ENCODE results near the gene TLCD5. TPM values are rescaled to one million over a fixed set of nuclear protein-coding genes. Genes with fewer than 3 reads are reported as not detected.

Gene TLCD5
- total RNA-seq, 4 donors from 2014 or later, result 0.51 to 17.1 (median 6.4) TPM

- H3K4me1 ChIP-seq, result no peaks in the 10 kb centered on the region
- H3K36me3 ChIP-seq, result no peaks in the 10 kb centered on the region
- H3K9me3 ChIP-seq, result no peaks in the 10 kb centered on the region
- H3K27ac ChIP-seq, result no peak overlapping the region
- H3K4me3 ChIP-seq, result no peak overlapping the region
- no peak for DNase-seq
- H3K27me3 ChIP-seq, result no peaks in the 10 kb centered on the region
- intact Hi-C loops (cut with DNase I; ENCODE audit: low total_unique reads), result no loop called here
- TF ChIP-seq POLR2A (IDR thresholded peaks at IDR 0.05), result no peak
Observed at GRCh38 chr11:120284272-120284671, 40.8 kb upstream of the TLCD5 start.

DNA sequence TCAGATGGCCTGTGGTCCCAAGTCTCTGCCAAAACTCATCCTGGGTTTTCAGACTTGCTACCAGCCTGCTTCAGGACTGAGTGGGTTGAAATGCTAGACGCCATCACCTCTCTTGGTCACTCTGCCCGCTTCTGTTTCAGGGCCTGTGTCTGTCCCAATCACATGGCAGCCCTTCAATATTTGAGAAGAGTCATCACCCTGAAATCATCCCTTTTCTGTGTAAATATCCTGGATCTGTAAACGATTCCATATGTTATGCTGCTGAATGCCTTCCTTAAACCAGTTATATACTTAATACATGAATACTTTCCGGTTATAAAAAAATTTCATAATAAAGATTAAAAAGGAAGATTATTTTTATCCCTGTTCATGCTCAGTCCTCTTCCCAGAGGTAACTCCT lies 39.8 kb upstream of the TLCD5 start:
- intact Hi-C loops (cut with DNase I; ENCODE audit: low total_unique reads), result no loop called here

GRCh38 chr11:120288021-120288420 lies 37.1 kb upstream of the TLCD5 start:
- Histone ChIP-seq H3K4me3 (no peak overlapping the region), H3K27me3 (no peaks in the 10 kb centered on the region), H3K36me3 (no peaks in the 10 kb centered on the region), H3K27ac (no peak overlapping the region), H3K4me1 (no peaks in the 10 kb centered on the region), H3K9me3 (no peaks in the 10 kb centered on the region)
- TF ChIP-seq CTCF (IDR thresholded peaks at IDR 0.05) (no peak), POLR2A (IDR thresholded peaks at IDR 0.05) (no peak)
- intact Hi-C loops (cut with DNase I; ENCODE audit: low total_unique reads), result no loop called here
- DNase-seq, result no peak

More for the DNA sequence above, 39.8 kb upstream of the TLCD5 start:
- Histone ChIP-seq H3K36me3 (no peaks in the 10 kb centered on the region), H3K9me3 (no peaks in the 10 kb centered on the region), H3K27me3 (no peaks in the 10 kb centered on the region), H3K27ac (no peak overlapping the region), H3K4me1 (no peaks in the 10 kb centered on the region), H3K4me3 (no peak overlapping the region)
- no peak for TF ChIP-seq CTCF (IDR thresholded peaks at IDR 0.05)
- no peak for TF ChIP-seq POLR2A (IDR thresholded peaks at IDR 0.05)
- DNase-seq, result no peak

- Histone ChIP-seq H3K36me3 (no peaks in the 10 kb centered on the region), H3K27me3 (no peaks in the 10 kb centered on the region), H3K4me1 (no peaks in the 10 kb centered on the region), H3K9me3 (no peaks in the 10 kb centered on the region), H3K4me3 (no peak overlapping the region), H3K27ac (no peak overlapping the region)
- DNase-seq, result no peak
- TF ChIP-seq POLR2A (IDR thresholded peaks at IDR 0.05), result no peak
- TF ChIP-seq CTCF (IDR thresholded peaks at IDR 0.05), result no peak
- intact Hi-C loops (cut with DNase I; ENCODE audit: low total_unique reads), result no loop called here
Observed at GRCh38 chr11:120289426-120289825, 35.7 kb upstream of the TLCD5 start.

DNA sequence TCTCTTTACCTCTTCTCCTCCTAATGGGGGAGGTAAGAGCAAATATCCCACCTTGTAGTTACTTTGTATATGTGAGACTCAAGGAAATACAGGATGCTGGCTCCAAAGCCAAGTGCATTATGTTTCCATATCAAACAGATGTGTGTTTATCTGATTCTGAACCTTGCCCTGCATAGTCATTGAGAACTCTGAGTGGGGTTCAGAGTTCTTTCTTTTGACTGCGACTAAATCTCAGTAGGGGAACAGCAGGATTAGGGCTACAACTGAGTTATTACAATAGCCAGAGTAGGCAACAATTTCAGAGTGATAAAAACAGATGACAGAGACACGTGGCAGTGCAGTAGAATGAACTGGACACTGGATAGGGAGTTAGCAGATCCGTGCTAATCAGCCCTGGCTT lies 34.1 kb upstream of the TLCD5 start:
- Histone ChIP-seq H3K27ac (no peak overlapping the region), H3K27me3 (no peaks in the 10 kb centered on the region), H3K4me3 (no peak overlapping the region), H3K36me3 (no peaks in the 10 kb centered on the region), H3K4me1 (no peaks in the 10 kb centered on the region), H3K9me3 (no peaks in the 10 kb centered on the region)
- TF ChIP-seq POLR2A (IDR thresholded peaks at IDR 0.05), result no peak
- no peak for TF ChIP-seq CTCF (IDR thresholded peaks at IDR 0.05)
- intact Hi-C loops (cut with DNase I; ENCODE audit: low total_unique reads), result no loop called here
- no peak for DNase-seq

All from uterus (tissue), 4 donors.